ENCODE data around the gene EXOC2. TPM values are rescaled to one million over a fixed set of nuclear protein-coding genes. Genes with fewer than 3 reads are reported as not detected.

Gene EXOC2
- total RNA-seq, 3 donors from 2014 or later (not counting 1 experiment from before 2014, with no cell fraction given) = 22.1 to 30.8 (median 26.5) TPM

GRCh38 chr6:489001-489400 is 203.9 kb downstream of the EXOC2 start:
- H3K9me3 ChIP-seq (ENCODE audit: control insufficient read depth, insufficient read depth, low read length) = no peaks in the 10 kb centered on the region
- H3K4me3 ChIP-seq (ENCODE audit: low read length) = no peak overlapping the region
- no peak overlapping the region for H3K27ac ChIP-seq (ENCODE audit: low read length)
- WGBS (ENCODE audit: insufficient coverage) = 33% methylated on average over 4 of the region's 4 CpGs
- TF ChIP-seq CTCF (IDR thresholded peaks at IDR 0.05) = no peak
- no peak for ATAC-seq
- Mint-ChIP-seq H3K27me3 (ENCODE audit: low read depth in 2 of 2) (no peaks in the 10 kb centered on the region), H3K27ac (peak overlapping the region; percentile 87 to 92), H3K36me3 (no peaks in the 10 kb centered on the region), H3K4me3 (peak overlapping the region; percentile 38), H3K4me1 (peaks cover 53% of the 10 kb centered on the region in 2 donors), H3K9me3 (no peaks in the 10 kb centered on the region)
- peaks cover 16% of the 10 kb centered on the region for H3K36me3 ChIP-seq (ENCODE audit: control insufficient read depth, insufficient read depth, low read length)
- intact Hi-C loops (cut with micrococcal nuclease) = no loop called here
- no peaks in the 10 kb centered on the region for H3K27me3 ChIP-seq (ENCODE audit: control insufficient read depth, insufficient read depth, low read length)
- DNase-seq = no peak
- H3K4me1 ChIP-seq (ENCODE audit: control insufficient read depth, insufficient read depth, low read length) = peaks cover 19% of the 10 kb centered on the region

GRCh38 chr6:487956-488355 is 205.0 kb downstream of the EXOC2 start:
- peaks cover 16% of the 10 kb centered on the region for H3K36me3 ChIP-seq (ENCODE audit: control insufficient read depth, insufficient read depth, low read length)
- no peaks in the 10 kb centered on the region for H3K9me3 ChIP-seq (ENCODE audit: control insufficient read depth, insufficient read depth, low read length)
- no peak for ATAC-seq
- H3K27ac ChIP-seq (ENCODE audit: low read length) = no peak overlapping the region
- H3K4me3 ChIP-seq (ENCODE audit: low read length) = no peak overlapping the region
- WGBS (ENCODE audit: insufficient coverage) = 76% methylated on average over 13 of the region's 13 CpGs
- H3K27me3 ChIP-seq (ENCODE audit: control insufficient read depth, insufficient read depth, low read length) = no peaks in the 10 kb centered on the region
- no peak overlapping the region for H3K4me3 Mint-ChIP-seq
- no peak for DNase-seq
- no peaks in the 10 kb centered on the region for H3K27me3 Mint-ChIP-seq (ENCODE audit: low read depth in 2 of 2)
- TF ChIP-seq CTCF (IDR thresholded peaks at IDR 0.05) = no peak
- intact Hi-C loops (cut with micrococcal nuclease) = no loop called here
- H3K4me1 Mint-ChIP-seq = peaks cover 43% of the 10 kb centered on the region in 2 donors
- no peaks in the 10 kb centered on the region for H3K9me3 Mint-ChIP-seq
- peaks cover 19% of the 10 kb centered on the region for H3K4me1 ChIP-seq (ENCODE audit: control insufficient read depth, insufficient read depth, low read length)
- H3K36me3 Mint-ChIP-seq = no peaks in the 10 kb centered on the region
- no peak overlapping the region for H3K27ac Mint-ChIP-seq

GRCh38 chr6:485655-486170 is 207.2 kb downstream of the EXOC2 start:
- intact Hi-C loops (cut with micrococcal nuclease) = no loop called here
- Histone ChIP-seq H3K4me3 (ENCODE audit: low read length) (no peak overlapping the region), H3K9me3 (ENCODE audit: control insufficient read depth, insufficient read depth, low read length) (no peaks in the 10 kb centered on the region), H3K27ac (ENCODE audit: low read length) (no peak overlapping the region), H3K4me1 (ENCODE audit: control insufficient read depth, insufficient read depth, low read length) (peaks cover 13% of the 10 kb centered on the region), H3K36me3 (ENCODE audit: control insufficient read depth, insufficient read depth, low read length) (peaks cover 16% of the 10 kb centered on the region), H3K27me3 (ENCODE audit: control insufficient read depth, insufficient read depth, low read length) (no peaks in the 10 kb centered on the region)
- ATAC-seq (no peak), DNase-seq (no peak)
- TF ChIP-seq CTCF (IDR thresholded peaks at IDR 0.05) = no peak
- Mint-ChIP-seq H3K27ac (no peak overlapping the region), H3K27me3 (ENCODE audit: low read depth in 2 of 2) (no peaks in the 10 kb centered on the region), H3K9me3 (no peaks in the 10 kb centered on the region), H3K4me3 (no peak overlapping the region), H3K36me3 (no peaks in the 10 kb centered on the region), H3K4me1 (peaks cover 21% of the 10 kb centered on the region in 2 donors)
- WGBS (ENCODE audit: insufficient coverage) = 93% methylated on average over 14 of the region's 15 CpGs

- no peak overlapping the region for H3K4me3 ChIP-seq (ENCODE audit: low read length)
- H3K36me3 Mint-ChIP-seq = no peaks in the 10 kb centered on the region
- no peaks in the 10 kb centered on the region for H3K27me3 Mint-ChIP-seq (ENCODE audit: low read depth in 2 of 2)
- DNase-seq = no peak
- H3K27ac Mint-ChIP-seq = no peak overlapping the region
- intact Hi-C loops (cut with micrococcal nuclease) = no loop called here
- peaks cover 11% of the 10 kb centered on the region in 2 donors for H3K4me1 Mint-ChIP-seq
- no peak overlapping the region for H3K4me3 Mint-ChIP-seq
- H3K27ac ChIP-seq (ENCODE audit: low read length) = no peak overlapping the region
- H3K4me1 ChIP-seq (ENCODE audit: control insufficient read depth, insufficient read depth, low read length) = peaks cover 6% of the 10 kb centered on the region
- ATAC-seq = no peak
- H3K27me3 ChIP-seq (ENCODE audit: control insufficient read depth, insufficient read depth, low read length) = no peaks in the 10 kb centered on the region
- H3K36me3 ChIP-seq (ENCODE audit: control insufficient read depth, insufficient read depth, low read length) = peaks cover 16% of the 10 kb centered on the region
- no peaks in the 10 kb centered on the region for H3K9me3 ChIP-seq (ENCODE audit: control insufficient read depth, insufficient read depth, low read length)
- WGBS (ENCODE audit: insufficient coverage) = 96% methylated on average over 6 of the region's 6 CpGs
- no peaks in the 10 kb centered on the region for H3K9me3 Mint-ChIP-seq
- TF ChIP-seq CTCF (IDR thresholded peaks at IDR 0.05) = no peak
Observed at GRCh38 chr6:484746-485145, 208.2 kb downstream of the EXOC2 start.

Data from natural killer cell (primary cell).